Activated naive CD4-positive, alpha-beta T cell treated with anti-CD3 and anti-CD28 coated beads, Interleukin-2, amount 50 U/mL, for 72 hours (primary cell): Measurements from ENCODE around the gene ZFHX3. TPM values are rescaled to one million over a fixed set of nuclear protein-coding genes. Genes with fewer than 3 reads are reported as not detected.
A peak's percentile ranks its signal among the peaks of the same experiment; 100 is the strongest.
"Not testable (repeated sequence)": the region's sequence is repeated elsewhere in the genome, so short reads cannot be mapped to it uniquely, and the experiment has no call there.

ENCODE experiments used
- ATAC-seq, 2 donors: fragments of 150-1000 bp; cut with Tn5 transposase; 2 replicates each; pipeline ENCODE4 v1.10.0; 2021; ENCODE audit warnings: mild to moderate bottlenecking in 2 of 2, moderate library complexity in 2 of 2
- DNase-seq, 2 donors: peaks; one replicate each; pipeline ENCODE4 v3.0.0; 2021 to 2022; ENCODE audit warnings: low spot score in 2 of 2
- H3K27ac Mint-ChIP-seq, 2 donors: one replicate each; pipeline ENCODE4 v1.8.0; 2022; ENCODE audit warnings: mild to moderate bottlenecking in 2 of 2, mixed read lengths in 2 of 2
- H3K36me3 Mint-ChIP-seq, 2 donors: one replicate each; pipeline ENCODE4 v1.8.0; 2022; ENCODE audit warnings: mixed read lengths in 2 of 2
- H3K9me3 Mint-ChIP-seq, 2 donors: one replicate each; pipeline ENCODE4 v1.8.0; 2022; ENCODE audit warnings: mixed read lengths in 2 of 2
- total RNA-seq, 2 donors: library from RNA; stranded (reverse); gene quantifications; one replicate each; pipeline ENCODE4 v1.2.3, GENCODE V29; 2022

ZFHX3 gene
- total RNA-seq, 2 donors from 2014 or later = 0.07 to 1.7 TPM

DNA sequence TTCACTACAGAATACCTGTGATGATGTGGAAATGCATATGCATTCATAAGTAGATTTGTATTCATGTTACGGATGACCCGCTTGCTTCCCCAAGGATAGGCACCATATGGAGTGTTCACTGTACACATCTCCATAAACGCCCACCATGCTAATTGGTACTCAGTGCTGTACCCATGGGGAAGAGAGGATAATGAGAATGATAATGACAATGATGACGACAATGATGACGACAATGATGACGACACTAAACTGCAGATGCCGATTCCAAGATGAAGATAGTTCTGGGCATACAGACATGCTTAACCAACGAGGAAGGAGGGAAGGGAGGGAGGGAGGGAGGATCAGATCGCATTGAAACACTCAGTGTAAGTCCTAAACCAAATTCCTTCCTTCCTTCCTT is 26.5 kb upstream of the ZFHX3 start:
- ATAC-seq (no peak), DNase-seq (no peak)
- Mint-ChIP-seq H3K36me3 (no peaks in the 10 kb centered on the region), H3K9me3 (no peaks in the 10 kb centered on the region), H3K27ac (no peak overlapping the region)

DNA sequence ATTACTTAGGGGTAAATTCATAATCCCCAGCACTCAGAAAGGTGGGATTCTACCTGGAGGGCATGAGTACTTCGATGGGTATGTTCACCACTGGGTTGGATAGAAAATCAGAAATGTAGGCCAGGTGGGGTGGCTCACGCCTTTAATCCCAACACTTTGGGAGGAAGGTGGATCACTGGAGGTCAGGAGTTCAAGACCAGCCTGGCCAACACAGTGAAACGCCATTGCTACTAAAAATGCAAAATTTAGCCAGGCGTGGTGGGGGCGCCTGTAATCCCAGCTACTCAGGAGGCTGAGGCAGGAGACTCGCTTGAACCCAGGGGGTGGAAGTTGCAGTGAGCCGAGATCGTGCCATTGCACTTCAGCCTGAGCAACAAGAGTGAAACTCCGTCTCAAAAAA is 24.1 kb upstream of the ZFHX3 start:
- H3K36me3 Mint-ChIP-seq, DNase-seq, ATAC-seq, H3K9me3 Mint-ChIP-seq, H3K27ac Mint-ChIP-seq: not testable (repeated sequence)

DNA sequence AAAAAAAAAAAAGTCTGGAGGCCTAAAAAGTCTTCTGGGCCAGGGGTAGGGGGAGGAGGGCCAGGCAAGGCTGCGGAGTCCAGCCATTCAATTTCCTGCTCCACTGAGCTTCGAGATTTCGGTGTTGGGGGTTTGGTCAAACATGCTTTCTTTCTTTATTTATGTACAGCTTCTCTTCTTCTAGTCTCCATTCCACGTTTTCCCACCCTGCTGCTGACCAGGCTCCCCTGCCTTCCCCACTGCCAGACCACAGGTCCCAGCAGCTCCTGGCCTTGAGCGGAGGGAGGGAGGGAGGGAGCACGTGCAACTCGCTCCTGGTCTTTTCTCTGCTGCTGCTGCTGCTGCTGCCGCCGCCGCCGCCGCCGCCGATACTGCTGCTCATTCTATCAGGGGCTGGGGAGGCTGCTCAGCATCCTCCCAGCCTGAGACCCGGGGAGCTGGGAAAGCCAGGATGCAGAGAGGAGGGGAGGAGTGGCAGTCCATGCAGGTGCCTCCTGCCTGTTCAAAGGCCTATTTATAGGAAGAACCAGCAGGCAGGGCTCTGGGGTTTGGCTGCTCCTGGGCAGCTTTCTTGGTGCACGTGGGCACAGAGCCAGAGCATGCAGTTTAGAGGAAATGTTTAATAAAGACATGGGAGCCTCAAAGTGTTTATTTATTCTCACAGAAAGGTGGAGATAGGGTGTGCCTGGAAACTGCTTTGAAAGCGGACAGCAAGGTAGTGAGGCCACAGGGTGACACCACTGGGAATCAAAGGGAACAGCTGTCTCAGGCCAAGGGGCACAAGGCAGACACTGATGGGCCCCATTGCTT is 23.4 kb upstream of the ZFHX3 start:
- no peak for ATAC-seq
- no peak for DNase-seq
- H3K9me3 Mint-ChIP-seq = no peaks in the 10 kb centered on the region

DNA sequence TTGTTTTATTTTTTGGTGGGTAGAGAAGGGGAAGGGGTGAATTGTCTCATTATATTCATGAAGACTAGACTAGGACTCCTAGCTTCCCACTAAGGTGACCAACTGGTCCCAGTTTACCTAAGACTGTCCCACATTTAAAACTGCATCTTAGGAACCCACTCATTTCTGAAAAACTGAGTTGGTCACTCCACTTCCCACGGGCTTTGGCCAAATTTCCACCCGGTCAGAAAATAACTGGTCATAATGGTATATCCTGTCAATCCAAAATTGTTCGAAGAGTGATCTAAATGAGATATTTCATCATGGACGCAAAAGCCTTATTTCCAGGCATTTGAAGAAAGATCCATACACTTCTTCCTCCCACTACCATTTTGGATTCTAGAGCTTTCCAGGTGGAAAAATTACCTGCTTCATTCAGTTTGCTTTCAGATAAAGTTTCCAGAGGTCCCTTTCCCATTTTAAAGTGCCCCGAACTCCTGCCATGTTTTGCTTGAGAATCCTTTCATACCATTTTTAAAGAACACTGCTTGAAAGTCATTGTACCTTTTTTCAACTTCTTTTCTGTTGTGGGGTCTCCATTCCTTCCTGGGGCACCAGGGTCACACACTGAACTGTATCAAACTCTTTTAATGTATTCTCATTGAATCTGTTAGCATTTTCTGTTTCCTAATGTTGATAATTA is 21.8 kb upstream of the ZFHX3 start:
- H3K27ac Mint-ChIP-seq = no peak overlapping the region
- ATAC-seq = no peak

More for the DNA sequence above, 23.4 kb upstream of the ZFHX3 start:
- H3K36me3 Mint-ChIP-seq = no peaks in the 10 kb centered on the region
- no peak overlapping the region for H3K27ac Mint-ChIP-seq

DNA sequence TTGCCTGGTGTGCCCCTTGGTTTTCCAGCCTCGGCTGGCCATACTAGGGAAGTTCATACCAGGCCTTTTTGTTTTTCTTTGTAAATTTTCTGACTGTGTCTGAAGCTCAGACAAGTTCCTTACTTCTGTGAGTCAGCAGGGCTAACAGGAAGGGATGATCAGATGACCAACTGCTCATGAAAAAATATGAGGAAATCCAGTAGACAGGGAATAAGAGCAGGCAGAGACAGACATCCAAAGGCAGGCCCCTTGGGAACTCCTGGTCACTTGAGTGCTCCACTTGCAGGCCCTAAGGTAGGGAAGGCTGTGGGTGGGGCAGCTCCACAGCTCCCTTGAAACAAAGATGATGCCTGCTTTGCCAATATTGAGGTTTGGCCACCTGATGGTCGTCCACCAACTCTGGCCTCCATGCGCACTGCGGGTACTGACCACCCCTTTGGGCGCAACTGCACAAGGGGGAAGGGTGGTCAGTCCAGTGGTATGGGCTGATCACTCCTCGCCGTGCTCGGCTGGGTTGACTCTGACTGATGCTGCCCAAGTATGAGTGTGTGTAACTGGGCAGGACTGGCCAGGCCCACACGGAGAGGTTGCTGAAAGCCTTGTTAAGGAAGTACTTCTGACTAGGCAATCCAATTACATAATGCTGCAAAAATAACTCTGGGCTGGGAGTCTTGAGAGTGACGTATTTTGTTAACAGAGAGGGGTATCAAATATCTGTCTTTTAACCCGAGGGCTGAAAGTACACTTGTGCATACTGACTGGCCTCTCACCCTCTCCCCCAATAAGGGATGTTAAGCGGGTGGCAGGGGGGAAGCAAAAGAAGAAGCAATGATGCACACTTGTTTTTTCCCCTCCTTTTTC is 20.8 kb upstream of the ZFHX3 start:
- no peak for ATAC-seq
- Mint-ChIP-seq H3K9me3 (no peaks in the 10 kb centered on the region), H3K27ac (no peak overlapping the region)

More for the DNA sequence above, 21.8 kb upstream of the ZFHX3 start:
- no peaks in the 10 kb centered on the region for H3K36me3 Mint-ChIP-seq
- DNase-seq = no peak
- no peaks in the 10 kb centered on the region for H3K9me3 Mint-ChIP-seq

DNA sequence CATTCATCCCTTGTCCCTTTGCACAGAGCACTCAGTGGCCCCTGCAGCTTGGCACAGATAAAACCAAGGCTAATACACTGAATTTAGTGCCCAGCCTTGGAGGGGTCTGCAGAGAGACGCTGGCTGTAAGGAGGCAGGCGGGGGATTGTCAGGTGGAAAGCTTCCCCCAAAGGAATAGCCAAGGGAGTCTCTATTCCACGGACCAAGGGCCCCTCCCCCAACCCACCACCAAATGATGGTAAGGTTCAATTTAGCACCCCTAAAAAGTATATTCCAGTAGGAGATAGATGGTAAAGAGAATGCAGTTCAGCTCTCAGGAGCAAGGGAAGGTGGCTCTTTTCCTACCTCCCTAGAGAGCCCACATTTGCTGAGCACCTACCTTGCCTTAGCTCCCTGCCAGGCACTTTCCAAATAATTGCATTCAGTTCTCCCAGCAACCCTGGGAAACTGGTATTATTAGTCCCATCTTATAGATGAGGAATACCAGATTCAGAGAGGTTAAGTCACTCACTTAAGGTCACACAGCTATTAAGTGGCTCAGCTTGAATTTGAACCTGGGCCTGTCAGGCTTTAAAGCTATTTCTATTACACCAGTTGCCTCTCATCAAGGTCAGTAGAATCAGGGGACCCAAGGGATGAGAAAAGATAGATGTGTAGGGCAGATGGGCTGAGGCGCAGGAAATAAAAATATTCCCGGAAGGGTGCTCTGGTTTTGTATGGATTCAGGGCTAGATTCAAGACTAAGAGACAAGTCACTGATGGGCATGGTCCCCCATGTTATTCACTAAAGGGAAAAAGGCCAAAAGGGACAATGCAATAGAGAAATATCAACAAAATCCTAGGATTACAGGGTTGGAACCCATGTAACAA is 20.0 kb upstream of the ZFHX3 start:
- DNase-seq (no peak), ATAC-seq (no peak)
- Mint-ChIP-seq H3K36me3 (no peaks in the 10 kb centered on the region), H3K9me3 (no peaks in the 10 kb centered on the region), H3K27ac (no peak overlapping the region)

More for the DNA sequence above, 20.8 kb upstream of the ZFHX3 start:
- no peak for DNase-seq
- H3K36me3 Mint-ChIP-seq = no peaks in the 10 kb centered on the region

DNA sequence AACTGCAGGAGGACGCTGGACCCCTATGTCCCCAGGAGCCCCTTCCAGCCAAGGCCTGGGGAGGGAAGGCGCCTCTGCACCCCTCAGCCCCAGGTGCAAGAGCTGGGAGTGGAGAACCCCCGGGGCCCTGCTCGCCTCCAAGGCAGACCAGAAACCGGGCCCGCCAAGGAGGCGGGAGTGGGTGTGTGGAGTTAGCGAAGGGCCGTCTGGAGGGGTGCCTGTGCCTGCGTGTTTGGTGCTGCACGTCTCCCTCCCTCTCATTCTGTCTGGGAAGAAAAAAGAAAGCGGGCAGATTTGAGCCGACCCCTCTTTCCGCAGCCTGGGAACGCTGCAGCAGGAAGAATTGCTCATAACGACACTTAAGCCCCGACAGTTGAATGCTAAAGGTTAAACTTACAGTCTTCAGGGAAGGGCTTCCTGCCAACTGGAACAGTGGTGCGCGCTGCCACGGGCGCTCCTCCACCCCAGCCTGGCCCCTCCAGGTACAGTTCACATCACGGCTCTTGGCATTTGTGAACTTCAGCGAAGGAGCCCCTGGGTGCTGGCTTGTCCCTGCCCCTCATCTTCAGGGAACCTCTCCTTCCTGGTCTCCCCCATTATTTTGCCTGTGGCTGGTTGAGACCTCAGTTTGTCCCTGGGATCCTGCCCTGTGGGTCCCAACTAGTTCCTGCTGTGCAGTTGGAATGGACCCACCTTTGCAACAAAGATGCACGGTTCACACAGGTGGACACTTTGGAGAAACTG is 19.2 kb upstream of the ZFHX3 start:
- no peak overlapping the region for H3K27ac Mint-ChIP-seq
- peaks cover 0 to 5% of the 10 kb centered on the region in 2 donors for H3K36me3 Mint-ChIP-seq
- H3K9me3 Mint-ChIP-seq = no peaks in the 10 kb centered on the region
- ATAC-seq = no peak
- no peak for DNase-seq

DNA sequence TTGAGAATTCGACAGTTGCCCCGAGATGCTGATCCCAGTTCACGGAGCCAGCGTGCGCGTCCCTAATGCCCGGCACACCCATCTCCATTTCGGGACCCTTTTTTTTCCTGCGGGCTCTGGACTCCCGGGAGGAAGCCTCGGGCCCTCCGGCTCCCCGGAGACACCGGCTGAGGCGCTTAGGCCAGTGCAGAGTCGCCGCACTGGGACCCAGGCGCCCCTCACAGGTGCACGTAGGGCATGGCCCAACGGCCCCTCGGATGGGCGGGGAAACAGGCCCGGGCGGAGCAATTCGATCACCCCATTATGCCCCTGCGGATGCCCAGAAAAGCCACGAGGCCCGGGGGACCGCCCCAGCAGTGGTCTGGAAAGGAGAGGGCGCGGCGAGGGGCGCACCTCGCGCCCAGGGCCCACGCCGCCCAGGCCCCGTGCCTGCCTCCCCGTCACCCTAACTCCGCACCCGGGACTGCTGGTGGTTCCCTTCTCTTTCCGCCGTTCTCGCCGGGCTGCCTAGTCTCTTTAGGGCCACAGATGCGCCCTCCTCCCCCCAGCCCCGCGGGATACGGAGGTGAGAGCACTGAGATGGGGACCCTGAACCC is 18.5 kb upstream of the ZFHX3 start:
- Mint-ChIP-seq H3K27ac (no peak overlapping the region), H3K9me3 (no peaks in the 10 kb centered on the region), H3K36me3 (peaks cover 0 to 6% of the 10 kb centered on the region in 2 donors)
- no peak for ATAC-seq
- no peak for DNase-seq

DNA sequence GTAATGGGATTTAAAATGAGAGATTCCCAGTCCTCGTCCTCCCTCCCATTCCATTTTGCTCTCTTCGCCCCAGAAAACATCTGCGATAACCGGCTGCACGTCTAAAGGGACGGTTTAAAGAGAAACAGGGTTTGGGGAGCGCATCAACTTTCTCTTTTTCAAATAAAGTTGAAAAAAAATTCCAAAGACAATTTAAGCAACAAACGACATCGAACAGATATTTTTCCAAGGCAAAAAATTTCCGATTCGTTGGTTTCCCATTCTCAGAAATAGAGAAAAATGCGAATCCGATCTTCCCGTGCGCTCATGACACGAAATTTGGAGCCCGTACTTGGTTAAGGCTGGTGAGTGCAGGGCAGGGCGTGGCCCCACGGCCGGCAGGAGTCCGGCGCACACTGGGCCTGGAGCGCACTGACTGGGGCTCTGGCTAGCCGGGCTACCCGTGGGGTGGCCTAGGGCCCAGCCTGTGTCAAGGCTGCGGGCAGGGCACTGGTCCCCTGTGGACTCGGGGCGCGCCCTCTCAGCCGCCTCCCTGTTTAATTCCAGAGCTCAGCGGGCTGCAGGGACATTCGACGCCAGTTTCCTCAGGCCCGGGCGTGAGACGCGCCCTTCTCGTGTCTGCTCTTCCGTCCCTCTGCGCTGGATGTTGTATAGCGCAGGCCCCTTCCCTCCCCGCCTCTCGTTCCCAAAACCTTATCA is 17.9 kb upstream of the ZFHX3 start:
- Mint-ChIP-seq H3K9me3 (no peaks in the 10 kb centered on the region), H3K27ac (no peak overlapping the region), H3K36me3 (peaks cover 0 to 6% of the 10 kb centered on the region in 2 donors)
- ATAC-seq (peak in 1 of 2 donors; percentile 34), DNase-seq (no peak)

DNA sequence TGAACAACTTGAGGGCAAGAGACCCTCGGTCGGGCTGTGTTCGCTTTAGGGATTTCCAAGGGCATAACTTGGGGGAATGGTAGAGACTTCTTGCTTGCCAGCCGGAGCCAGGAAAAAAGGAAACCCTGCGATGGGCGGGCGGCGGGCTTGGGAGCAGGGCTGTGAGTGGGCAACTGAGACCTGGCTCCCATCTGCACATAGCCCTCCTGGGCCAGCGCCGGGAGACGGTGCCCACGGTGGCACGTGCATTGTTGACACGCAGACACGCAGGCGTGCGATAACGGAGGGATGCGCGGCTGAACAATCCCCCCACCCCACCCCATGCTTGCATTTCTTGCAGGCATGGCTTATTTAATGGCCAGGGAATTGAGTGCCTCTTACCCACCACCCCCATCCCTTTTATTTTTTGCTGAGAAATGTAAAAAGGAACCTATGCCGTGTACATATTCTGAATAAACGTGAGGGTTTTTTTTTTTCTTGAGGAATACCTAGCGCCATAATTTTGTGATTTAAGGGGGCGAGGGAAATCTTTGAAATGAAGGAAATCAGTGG is 17.1 kb upstream of the ZFHX3 start:
- H3K9me3 Mint-ChIP-seq = no peaks in the 10 kb centered on the region
- DNase-seq (no peak), ATAC-seq (no peak)
- no peak overlapping the region for H3K27ac Mint-ChIP-seq
- peaks cover 0 to 6% of the 10 kb centered on the region in 2 donors for H3K36me3 Mint-ChIP-seq

DNA sequence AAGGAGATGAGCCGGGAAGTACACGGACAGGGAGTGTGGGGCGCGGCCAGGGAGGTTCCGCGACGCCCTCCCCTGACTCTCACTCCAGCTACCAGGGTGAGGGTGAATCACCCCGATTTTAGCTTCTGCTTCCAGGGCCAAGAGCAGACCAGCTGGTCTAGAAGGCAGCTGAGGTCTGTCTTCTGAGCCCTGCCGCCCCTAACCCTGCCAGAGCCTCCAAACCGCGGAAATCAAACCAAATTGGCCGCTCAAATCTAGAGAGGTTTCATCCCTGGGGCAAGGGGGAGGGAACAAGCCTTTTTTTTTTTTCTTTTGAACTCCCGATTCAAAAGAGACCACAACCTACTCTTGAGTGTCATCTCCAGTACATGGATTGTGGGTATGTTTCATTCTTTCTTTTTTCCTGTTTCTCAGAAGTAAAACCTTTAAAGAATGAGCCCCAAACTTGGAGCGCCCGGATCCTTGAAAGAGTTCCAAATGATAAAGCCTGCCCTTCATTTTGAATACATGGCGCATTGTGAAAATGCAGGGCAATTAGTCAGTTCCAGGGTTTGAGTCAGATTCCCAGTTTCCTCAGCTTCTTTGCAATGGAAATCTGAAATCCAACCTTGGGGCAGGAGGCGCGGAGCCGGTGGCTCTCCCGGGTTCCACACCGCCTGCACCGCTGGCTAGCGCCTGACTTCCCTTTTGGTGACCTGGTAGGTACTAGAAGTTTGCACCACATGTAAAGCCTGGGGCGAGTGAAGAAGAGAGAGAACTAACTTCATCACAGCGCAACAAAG is 16.5 kb upstream of the ZFHX3 start:
- peak; percentile 13 to 47 for ATAC-seq
- H3K27ac Mint-ChIP-seq = no peak overlapping the region
- peaks cover 0 to 6% of the 10 kb centered on the region in 2 donors for H3K36me3 Mint-ChIP-seq
- no peak for DNase-seq
- H3K9me3 Mint-ChIP-seq = no peaks in the 10 kb centered on the region

DNA sequence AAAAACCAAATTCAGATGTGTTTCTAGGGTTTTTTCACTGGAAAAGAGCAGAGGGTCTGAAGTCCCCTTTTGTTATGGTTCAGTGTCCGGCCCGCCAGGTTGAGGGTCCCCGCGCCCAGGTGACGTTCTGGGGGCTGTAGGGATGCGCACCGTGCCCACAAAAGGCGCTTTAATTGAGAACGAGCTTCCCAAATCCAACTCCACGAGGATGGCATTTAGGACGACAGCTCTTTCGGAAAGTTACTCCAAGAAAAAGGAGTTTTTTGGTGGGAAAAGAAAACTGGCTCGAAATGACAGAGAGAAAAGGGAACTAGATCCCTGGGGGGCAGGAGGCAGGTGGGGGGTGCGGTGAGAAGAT is 15.9 kb upstream of the ZFHX3 start:
- Mint-ChIP-seq H3K36me3 (peaks cover 0 to 6% of the 10 kb centered on the region in 2 donors), H3K27ac (no peak overlapping the region), H3K9me3 (no peaks in the 10 kb centered on the region)
- ATAC-seq (no peak), DNase-seq (no peak)

DNA sequence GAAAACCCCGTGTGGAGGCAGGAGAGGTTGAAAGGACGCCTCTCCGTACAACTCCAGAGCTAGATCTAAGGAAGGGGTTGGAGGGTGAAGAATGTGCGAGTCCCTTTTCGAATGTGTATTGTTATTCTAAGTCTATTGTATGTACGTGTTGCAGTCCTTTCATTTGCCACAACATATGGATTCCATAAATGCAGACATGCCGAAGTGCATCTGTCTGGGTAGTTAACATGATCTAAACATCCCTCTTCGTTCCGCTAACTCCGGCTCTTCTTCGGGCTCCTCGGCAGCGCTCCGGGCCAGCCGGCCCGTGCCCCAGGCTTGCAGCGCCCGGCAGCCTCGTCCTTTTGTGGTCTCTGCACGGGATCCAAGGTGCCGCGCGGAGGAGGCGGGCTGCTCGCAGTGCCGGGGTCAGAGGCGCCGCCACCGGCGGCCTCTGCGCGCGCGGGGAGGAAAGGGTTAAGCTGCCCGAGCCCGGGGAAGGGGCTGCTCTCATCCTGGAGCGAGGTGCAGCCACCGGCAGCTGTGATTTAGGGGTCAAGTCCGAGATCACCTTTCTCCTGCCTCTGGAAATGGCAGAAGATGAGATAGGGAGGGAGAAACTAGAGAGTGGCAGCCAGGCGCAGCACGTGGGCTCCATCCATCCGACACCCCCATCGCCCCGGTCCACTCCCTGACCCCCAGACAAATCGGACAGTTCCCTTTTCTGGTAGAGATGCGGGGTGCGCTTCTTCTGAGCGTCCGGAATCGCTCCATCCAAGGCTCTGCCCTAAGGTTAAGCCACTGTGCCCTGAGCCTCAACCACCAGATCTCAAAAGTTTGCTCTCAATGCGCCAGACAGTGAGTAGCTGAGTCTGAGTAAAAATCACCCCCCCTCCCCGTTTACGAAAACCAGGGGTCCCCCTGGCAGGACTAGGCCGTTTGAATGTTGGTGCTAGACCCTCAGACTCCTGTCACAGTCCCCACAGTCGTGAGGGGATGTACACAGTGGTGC is 15.1 kb upstream of the ZFHX3 start:
- ATAC-seq (no peak), DNase-seq (no peak)
- no peaks in the 10 kb centered on the region for H3K9me3 Mint-ChIP-seq
- peaks cover 0 to 6% of the 10 kb centered on the region in 2 donors for H3K36me3 Mint-ChIP-seq
- no peak overlapping the region for H3K27ac Mint-ChIP-seq
